GM18502 (cell line): Measurements from ENCODE around the gene NID2.

Source experiments
- ATAC-seq: cut with Tn5 transposase; IDR thresholded peaks from one replicate; pipeline ENCODE4 v1.9.1; 2021; ENCODE audit warnings: mild to moderate bottlenecking; ENCODE audit not compliant: unreplicated experiment, poor library complexity

NID2 gene

DNA sequence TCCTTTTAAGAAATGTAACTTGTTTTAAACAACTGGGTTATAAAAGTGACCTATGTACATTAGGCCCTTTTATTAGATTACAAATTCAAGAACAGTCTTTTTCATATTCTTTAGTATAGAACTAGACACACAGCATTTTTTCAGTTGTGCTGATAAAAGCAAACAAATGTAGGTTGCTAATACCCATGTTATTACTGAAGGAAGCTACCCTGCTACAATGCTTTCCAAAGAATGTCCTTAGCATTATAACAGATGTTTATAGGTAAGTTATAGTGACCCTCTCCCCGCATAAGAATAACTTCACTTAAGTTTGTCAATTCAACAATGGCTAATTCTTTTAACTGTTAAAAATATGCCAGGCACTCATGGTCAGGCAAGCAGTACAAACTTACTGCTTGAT, 61.6 kb downstream of the NID2 start:
- ATAC-seq = no peak

DNA sequence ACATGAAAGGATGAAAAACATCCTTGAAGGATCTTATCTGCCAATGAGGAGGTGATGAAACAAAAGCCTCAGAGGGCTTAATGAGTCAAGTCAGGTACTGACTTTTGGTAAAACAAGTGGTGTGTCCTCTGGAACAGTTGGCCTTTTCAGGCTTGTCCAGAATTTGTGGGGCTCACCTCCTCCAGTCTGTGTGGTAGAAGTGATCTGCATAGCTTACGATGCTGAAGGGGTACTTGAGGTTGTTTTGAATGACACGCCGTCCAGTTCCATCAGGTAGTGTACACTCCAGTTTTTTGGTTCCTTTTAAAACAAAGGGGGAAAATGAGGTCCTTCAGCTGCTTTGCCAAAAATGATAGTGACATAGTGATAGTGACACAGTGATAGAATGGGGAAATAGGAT, 62.5 kb downstream of the NID2 start:
- ATAC-seq = no peak

DNA sequence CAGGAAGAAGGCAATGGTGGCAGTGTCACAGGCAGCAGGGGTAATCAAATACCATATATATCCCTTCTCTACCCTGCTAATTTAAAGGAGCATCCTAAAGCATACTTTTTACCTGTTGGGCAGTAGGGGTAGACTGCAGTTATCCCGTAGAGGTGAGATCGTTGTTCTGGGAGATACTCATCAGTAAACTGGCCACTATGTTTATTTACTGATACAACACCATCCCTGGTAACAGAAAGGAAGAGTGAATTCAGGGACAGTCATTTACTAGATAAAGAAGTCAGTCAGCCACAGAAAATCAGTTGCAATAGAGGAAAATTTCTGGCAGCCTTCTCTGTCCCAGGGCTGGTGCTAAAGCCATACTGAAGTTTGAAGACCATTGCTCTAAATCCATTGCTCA, 63.2 kb downstream of the NID2 start:
- no peak for ATAC-seq

DNA sequence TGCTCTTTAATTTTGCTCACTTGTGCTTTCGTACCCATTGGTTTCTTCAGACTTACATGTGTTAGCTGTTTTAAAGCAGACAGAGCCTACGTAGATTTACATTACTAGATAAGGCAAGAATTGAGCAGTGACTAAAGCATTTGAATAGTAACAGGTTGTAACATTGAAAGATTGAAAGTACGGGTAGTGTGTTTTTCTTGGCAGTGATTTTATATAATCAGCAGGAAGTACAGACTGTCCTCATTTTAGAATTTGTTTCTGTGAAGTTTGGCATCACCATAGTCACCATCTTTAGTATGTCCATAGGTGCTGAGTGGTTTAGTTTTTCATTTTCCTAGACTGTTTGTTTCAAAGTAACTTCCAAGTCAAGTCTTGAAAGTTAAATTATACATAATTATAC, 65.5 kb downstream of the NID2 start:
- no peak for ATAC-seq

DNA sequence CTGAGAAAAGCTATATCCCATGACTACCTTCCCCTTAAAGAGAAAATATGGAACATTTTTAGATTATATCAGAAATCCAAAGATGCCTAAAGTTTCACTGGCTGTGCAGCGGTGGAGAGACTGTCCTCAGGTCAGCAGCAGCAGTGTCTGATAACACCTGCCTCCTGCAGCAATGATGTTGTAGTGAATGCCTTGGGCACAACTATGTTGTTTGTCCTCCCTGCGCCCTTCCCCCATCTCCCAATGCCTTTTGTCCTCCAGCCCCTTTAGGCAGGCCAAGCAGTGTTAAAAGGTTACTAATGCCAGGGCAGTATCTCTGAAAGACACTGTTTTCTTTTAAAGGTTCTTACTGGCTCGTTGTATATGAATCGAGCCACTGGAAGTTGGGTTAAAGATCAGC, 66.3 kb downstream of the NID2 start:
- no peak for ATAC-seq

DNA sequence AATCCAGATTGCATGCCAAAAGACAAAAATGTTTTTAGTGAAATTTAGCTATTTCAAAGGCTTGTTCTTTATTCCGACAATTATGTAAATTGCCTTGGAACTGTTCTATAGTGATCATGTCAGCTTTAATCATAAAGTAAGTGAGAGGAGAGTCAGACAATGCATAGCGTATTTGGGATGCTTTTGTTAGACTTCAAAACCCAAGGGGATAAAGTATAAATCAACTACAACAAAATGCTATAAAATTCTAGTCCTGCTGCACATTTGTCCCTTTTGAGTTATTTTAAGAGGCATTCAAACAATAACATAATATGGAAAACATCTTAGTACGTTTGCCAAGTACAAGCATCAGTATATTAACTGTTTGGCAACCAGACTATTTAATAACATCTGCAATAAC, 68.2 kb downstream of the NID2 start:
- ATAC-seq = no peak

DNA sequence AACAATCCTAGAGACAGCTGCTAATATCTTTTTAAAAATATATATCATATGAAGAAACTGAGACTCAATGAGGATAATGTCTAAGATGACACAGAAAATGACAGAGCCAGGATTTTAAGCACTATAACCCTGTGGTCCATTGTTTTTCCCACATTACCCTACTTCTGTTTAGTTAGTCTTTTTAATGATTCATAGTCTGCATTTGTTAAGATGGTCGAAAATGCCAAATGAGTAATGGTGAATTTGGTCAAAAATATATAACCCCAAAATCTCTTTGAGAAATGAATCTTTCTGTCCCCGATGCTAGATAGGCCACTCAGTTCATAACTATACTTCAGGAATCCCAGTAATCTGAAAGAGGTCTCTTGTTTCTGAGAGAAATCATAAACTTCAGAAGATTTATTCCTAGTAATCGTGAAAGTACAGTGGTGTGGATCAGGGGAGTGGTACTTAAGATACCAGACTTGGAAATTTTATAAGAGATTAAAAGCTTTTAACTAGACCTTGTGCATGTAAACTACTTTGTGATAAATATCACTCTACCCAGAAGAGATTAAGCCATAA, 68.8 kb downstream of the NID2 start:
- no peak for ATAC-seq

DNA sequence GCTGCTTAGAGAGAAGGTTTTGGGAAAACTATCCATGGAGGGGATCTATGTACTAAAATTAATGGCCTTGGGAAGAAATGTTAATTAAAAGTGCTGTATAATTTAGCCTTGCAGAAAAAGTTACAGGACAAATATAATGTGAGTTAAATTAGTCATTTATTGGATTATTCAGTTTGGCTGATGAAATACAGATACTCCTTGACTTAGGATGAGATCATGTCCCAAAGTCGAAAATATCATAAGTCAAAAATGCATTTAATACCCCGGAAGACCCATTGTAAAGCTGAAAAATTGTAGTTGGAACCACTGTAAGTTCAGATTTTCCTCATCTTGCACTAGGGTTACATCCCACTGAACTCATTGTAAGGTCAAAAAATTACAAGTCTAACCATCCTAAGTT, 69.8 kb downstream of the NID2 start:
- ATAC-seq = no peak

DNA sequence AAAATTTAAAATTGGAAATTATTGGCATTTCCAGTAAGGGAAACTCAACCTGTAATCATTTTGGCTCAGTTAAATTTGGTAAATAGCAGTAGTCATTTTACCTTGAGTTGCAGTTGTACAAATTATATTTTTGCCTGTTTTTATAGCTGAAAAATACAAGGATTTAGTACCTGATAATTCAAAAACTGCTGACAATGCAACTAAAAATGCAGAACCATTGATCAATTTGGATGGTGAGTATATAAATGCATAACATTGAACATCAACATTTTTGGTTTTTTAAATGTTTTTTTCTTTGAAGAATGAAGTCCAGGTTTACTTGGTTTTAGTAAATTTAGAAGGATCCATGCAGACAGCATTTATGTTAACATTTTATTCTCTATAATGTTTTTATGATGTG, 70.5 kb downstream of the NID2 start:
- ATAC-seq = no peak

DNA sequence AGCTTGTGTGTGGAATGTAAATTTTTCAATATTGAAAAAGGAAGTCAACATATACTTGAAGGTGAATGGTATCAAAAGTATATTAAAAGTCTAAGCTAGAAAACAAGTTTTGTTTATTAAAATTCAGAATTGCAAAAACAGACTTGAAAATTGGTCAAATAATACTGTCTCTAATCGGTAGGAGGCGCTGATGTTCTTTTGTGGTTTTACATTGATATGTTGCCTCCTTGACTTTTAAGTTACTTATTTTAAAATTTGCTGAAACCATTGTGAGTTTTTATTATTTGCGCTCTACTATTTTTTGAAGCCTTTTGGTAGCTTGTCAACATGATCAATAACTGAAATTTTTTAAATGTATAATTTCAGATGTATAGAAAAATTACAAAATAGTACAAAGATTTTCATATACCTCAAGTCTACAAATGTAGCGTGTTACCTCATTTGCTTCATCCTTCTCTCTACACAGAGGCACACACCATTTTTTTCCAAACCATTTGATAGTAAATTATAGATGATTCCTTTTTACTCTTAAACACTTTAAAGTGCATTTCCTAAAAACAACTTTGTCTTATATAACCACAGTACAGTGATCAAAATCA, 72.6 kb downstream of the NID2 start:
- no peak for ATAC-seq

DNA sequence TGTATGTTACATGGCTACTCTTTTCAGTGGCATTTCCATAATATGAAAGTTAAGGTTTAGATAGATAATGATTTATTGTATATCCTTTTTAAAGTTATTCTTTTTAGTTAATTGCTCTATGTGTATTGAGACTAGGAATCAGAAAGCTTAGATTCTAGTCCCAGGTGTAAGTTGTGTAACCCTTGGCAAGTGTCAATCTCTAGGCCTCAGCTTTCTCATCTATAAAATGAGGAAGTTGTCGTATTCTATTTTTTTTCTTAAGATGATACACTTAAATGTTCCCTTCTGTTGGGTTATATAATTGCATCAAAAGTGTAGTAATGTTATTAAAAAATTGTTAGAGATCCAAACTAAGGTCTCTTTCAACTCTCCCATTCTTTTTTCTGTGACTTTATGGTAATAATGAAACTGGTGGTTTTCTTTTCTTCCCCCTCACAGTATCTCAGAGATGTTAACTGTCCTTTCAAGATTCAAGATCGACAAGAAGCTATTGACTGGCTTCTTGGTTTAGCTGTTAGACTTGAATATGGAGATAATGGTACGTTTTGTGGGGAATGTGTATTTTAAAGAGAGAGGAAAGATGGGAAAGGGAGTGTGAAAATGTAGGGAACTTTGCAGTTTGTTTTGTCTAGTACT, 75.5 kb downstream of the NID2 start:
- no peak for ATAC-seq

DNA sequence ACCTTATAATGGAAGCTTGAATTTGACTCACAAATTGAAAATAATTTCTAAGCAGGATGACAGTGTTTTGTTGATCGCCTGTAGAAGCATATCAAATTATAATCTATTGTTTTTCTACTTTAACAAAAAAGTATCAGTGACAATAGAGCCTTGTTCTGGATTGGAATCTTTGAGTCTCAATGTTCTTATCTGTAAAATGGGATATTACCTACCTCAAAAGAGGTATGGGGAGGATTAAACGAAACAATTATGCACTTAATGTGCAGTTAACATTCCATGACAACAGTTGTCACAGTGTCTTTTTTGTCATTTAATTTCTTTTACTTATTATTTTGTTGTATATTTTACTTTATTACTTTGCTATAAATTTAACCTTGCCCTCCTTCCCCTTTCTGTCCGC, 78.4 kb downstream of the NID2 start:
- no peak for ATAC-seq

DNA sequence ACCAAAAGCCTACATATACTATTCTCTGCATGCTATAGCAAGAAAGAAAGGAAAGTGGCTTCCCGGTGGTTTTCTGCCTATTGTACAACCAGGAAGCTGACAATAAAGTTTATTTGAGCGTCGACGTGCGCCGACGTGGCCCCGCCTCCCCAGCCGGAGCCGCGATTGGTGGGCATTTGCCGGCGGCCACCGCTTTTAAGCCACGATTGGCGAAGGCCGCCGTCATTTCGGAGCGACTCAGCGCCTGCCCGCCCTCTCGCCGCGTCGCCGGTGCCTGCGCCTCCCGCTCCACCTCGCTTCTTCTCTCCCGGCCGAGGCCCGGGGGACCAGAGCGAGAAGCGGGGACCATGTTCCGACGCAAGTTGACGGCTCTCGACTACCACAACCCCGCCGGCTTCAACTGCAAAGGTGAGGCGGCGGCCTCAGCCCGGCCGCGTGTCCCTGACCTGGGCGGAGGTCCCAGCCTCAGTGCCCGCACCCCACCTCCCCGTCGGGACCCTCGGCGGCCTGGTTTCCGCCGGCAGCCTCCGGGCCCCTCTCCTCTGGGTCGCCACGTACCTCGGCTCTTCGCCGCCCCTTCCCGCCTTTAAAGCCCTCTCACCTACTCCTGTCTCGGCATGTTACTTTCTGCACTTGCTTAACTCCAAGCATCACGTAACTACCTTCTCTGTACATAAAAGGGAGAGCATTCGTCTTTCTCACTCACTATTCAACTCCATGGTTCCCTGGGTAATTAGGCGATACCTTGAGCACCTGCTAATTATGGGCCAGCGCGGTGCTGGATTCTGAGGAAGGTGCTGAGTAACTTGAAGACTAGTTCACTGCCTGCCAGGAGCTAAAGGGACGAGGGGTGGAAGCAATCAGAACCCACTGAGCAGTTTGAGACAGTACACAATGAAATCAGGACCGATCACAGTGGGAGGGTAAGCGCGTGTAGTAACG, 79.3 kb downstream of the NID2 start, which contains the start of gene RTRAF:
TSS of gene RTRAF (plus strand) at position 254 of the 942 bp plus-strand sequence. CDS start at position 348, 94 bp downstream.
- ATAC-seq = peak; percentile 93

DNA sequence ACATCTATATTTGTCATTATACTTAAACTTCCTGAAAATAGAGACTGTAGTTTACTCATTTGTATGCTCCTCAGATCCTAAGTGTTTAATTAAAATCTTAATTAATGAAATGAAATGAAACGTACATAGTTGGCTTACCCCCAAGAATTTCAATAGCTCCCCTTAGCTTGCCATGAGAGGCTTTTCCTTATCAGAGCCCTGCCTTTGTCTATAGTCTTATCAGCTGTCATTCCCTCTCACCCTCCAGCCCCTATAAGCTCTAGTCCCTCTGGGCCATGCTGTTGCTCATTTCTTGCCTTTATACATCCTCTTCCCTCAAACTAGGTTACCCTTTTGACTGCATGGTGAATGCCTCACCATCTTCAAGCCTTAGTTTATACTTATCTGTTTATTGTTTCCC, 80.6 kb downstream of the NID2 start:
- ATAC-seq = no peak

DNA sequence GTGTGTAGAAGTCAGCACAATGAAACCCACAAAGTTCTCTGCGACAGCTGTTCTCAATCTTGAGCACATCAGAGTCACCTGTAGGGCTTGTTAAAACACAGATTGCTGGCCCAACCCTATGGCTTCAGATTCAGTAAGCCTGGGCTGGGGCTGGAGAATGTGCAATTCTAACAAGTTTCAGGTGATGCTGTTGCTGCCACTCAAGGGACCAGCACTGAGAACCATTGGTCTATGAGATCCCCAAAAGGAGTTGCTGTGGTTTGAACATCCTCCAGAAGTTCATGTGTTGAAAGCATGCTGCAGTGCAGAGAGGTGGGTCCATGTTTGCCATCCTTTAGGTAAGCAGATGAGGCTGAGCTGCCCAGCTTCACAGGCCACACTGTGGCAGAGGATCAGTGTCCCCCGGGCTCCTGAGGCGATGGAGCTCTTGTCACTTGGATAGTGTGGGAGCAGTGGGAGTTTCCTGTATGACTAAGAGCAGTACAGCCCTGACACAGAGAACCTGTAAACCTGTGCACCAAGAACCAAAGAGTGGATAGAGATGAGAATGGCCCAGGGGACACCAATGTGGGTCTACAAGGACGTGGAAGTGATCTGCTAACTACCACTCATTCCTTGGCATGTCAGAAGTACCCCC, 87.5 kb downstream of the NID2 start:
- ATAC-seq = peak; percentile 65

DNA sequence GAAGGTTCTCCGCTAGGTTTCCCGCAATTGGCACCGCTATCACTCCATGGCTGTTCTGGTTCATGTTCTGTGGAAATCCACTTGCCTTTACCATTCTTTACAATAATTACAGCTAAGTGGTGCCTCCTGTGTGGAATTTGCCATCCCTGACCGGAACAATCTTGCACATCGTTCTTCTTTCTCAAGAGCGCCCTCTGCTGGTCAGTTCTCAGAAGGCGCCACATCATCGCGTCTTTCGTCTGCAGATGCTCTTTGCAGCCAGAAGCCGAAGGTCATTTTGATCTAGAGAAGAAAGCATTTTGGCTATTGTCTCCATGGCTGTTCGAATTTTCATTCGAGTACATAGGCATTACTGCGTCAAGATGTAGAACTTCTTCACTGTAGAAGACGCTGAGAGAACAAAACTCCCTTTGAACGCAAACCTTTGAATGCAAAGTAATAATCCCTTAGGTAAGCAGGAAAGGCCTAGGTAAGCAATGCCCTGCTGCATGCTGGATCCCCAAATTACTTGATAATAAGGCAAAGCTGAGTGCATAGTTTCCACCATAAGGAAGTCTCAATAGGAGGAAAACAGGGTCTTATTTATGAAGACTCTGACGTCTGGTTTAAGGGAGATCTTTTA, 89.7 kb downstream of the NID2 start:
- ATAC-seq = peak; percentile 74

DNA sequence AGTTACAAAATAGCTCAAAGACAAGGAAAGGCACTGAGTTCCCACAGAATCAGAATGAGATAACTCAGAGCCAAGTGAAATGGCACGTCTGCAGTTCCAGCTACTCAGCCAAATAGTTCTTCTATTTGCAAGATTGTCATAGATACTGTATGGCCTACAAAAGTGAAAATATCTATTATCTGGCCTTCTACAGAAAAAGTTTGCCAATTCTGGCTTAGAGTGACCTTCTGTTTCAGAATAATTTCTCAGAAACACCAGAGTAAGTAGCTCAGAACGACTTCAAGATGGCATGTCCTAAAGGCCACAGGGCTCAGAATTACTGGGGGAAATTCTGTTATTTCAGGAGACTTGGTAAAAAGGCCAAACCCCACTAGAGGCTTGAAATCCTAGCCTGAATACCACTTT, 90.2 kb downstream of the NID2 start:
- no peak for ATAC-seq

DNA sequence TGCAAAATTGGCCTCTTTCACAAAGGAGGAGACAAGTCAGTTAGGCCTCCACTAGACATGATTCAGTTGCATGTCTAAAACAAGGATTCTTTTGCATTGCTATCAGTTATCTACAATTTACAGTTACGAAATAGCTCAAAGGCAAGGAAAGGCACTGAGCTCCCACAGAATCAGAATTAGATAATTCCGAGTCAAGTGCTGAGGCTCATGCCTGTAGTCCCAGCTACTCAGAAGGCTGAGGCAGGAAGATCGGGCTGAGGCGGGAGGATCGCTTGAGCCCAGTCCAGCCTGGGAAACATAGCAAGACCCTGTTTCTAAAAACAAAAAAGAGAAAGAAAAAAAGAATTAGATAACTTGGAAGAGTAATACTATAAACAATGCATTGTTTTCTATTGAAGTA, 91.8 kb downstream of the NID2 start:
- ATAC-seq = no peak

DNA sequence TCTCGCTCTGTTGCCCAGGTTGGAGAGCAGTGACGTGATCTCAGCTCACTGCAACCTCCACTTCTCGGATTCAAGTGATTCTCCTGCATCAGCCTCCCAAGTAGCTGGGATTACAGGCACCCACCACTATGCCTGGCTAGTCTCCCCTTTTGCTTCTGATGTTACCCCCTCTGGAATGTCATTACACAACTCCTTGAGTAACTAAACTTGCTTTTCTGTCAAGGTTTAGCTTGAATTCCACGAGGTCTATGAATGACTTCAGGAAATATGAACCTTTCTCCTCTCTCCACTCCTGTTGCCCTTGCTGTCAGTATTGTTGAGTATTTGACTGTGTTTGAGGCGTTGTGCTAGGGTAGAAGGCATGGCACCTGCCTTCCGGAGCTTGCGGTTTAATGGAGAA, 96.3 kb downstream of the NID2 start:
- no peak for ATAC-seq
